Right renal pelvis (tissue), 4 donors: ENCODE data around the gene STARD9. TPM values are rescaled to one million over a fixed set of nuclear protein-coding genes. Genes with fewer than 3 reads are reported as not detected.

Source experiments
- DNase-seq, 4 donors: peaks; one replicate each; pipeline ENCODE4 v3.0.0-alpha.2; 2013; ENCODE audit warnings: low read depth in 4 of 4, low spot score in 3 of 4, missing footprints in 1 of 4
- polyA plus RNA-seq, 4 donors: library from polyadenylated mRNA; unstranded; fragments of 120-200 nt; gene quantifications; one replicate each; pipeline ENCODE4 v1.2.1, GENCODE V29; 2013; ENCODE audit not compliant: insufficient read length in 4 of 4

STARD9 gene
- polyA plus RNA-seq, 4 donors: 8.0 to 10.2 (median 8.4) TPM

DNA sequence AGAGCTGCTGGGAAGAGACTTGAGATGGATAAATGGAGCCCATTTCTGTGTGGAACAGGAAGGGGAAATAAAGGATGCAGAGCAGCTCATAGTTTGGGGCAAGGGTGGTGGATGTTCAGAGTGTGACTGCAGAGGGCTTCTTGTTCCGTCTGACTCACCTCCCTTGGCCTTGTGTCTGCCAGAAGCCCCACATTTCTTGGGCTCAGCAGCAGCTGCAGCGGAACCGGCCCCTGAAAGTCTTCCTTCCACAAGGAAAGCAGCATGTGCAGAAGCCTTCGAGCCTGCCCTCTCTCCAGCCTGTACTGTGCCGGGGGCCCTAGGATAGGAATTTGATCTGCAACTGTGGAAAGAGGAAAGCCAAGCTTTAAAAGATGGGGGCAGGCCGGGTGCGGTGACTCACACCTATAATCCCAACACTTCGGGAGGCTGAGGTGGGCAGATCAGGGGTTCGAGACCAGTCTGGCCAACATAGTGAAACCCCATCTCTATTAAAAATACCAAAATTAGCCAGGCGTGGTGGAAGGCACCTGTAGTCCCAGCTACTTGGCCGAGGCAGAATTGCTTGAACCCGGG, 150.0 kb downstream of the STARD9 start:
- DNase-seq: no peak

DNA sequence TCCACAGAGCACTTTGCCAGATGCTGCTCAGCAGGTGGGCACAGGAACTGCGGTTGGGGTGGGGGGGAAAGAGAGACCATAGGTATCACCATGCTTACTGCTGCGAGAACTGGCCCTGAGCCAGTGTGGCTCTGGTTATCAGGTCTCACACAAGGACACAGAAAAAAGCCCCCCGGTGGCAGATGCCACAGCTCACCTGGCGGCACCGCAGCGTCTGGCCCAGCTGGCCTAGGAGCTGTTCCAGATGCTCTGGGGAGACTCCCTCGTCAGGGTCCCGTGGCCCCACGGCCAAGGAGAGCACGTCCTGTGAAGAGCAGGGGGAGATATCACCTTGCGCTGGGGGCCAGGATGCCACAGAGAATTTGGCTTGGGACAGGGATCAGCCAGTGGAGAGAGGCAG, 150.7 kb downstream of the STARD9 start:
- no peak for DNase-seq

DNA sequence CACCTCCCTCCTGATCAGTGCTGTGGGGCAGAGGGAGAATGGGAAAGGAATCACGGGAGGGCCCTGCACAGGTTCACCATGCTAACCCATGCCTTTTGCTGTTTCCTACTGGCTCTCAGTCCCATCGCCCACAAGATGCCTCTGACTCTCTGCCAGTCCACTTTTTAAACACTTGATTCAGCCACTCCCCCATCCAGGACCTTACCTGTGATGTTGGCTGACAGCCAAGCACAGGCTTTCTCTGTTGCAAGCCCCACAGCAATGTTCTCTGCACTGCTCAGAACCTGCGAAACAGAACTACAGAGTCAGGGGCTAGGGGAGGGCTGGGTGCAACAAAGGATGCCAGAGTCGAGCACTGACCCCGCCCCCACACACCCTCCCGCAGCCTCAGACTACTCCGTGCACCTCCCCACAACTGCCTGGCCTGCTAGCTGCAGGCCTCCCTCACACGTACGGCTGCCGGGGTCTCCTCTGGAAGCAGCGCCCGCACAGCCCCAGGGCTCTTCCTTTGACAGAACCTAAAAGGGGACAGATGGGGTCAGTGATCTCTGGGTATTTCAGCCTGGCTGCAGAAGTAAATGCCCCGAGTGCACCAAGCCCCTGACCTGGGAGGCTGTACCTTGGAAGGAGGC, 152.5 kb downstream of the STARD9 start:
- no peak for DNase-seq

DNA sequence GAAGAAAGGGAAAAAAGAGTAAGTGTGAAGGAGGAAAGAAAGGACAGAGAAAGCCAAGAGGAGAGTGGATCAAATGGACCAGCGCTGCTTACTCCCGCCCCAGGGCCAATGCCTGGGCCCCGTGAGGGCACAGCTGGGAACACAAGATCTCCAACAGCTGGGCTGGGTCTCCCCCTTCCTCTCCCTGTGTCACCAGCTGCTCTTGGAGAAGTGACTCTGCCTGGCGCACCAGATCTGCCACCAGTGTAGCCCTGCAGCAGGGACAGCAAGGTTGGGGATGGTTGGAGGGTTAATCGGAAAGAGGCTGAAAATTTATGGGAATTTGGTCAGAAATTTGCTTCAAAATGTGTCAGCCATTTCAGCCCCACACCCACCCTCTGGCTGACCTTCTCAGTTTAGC, 153.2 kb downstream of the STARD9 start:
- DNase-seq: no peak

DNA sequence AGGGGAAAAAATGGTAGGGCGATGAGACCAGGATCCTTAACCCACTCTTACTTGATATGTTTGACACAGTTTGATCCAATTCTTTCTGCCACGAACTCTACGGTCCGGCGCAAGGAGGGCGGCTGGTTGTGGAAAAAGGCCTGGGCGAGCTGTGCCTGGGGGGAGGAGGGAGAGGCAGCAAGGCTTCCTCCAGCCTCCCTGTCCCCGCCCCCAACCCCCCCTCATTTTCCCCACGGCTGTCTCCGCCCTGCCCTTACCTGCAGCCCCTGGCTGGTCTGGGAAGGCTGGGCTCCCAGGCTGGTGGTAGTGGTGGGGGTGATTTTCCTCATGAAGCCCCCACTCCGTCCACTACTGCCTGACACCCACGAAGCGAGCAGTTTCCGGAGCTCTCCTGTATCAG, 153.6 kb downstream of the STARD9 start:
- DNase-seq: no peak

DNA sequence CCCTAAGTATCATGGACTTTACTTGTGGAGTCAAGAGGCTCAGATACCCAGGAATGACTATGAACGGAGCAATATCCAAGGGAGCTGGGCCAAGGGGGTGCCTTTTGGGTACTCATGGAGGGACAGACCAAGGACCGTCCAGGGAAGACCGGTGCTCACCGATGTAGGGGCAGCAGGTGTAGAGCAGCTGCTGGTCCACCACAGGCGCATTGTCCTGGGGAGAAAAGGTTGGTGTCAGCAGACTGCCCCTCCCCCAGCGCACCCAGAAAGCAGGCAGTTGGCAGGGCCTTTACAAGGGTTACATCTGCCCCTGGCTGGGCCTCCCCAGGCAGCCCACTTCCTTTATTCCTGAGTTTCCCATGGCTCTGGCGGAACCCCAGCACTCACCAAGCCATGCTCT, 154.0 kb downstream of the STARD9 start:
- DNase-seq: no peak

DNA sequence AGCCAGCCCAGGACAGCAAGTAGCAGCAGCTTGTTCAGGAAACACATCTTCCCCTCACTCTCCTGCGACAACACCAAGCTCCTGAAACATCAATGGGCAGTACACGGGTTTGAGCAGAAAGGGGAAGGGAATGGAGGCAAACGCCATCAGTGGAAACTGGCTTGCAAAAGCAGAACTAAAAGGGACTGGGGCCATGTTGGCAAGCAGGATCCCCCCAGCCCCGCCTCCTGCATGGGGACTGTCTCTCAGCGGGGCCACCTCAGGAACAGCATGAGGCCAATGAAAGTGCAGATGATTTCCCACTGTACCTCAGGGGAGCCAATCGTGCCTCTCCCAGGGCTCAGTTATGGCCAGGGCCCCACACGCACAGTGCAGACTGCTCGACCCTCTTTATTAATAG, 154.7 kb downstream of the STARD9 start:
- no peak for DNase-seq

DNA sequence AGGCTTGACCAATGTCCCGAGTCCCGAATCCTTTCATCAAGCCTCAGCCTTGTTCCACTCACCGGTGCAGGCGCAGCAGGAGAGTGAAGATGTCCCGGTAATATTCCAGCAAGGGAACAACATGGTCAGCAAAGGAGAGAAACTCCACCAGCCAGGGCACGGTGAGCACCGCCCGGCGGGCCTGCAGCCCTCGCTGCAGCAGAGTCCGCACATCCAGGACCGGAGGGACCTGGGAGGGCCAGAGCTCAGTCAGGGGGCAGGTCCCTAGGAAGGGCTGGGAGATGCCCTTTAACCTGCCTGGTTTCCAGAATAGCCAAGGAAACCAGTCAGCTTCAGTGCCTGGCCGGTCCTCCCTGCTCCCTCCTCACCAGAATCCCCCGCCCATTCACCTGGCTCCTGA, 155.1 kb downstream of the STARD9 start:
- no peak for DNase-seq

DNA sequence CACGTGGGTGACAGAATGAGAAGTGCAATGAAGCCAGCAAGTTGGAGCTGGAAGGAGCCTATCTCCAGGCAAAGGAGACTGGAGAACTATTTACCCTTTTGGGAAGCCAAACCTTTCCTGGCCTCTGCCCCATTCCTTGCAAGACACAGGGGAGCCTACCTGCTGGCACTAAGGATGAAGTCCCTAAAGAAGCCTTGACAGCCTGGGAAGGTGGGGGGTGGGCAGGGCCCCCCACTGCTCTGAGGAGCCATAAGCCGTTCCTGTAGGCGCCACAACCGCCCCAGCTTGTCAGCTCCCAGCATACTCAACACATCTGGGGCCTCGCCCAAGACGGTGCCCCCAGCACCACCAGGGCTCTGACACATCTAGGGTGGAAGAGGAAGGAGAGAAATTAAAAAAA, 156.1 kb downstream of the STARD9 start:
- no peak for DNase-seq

DNA sequence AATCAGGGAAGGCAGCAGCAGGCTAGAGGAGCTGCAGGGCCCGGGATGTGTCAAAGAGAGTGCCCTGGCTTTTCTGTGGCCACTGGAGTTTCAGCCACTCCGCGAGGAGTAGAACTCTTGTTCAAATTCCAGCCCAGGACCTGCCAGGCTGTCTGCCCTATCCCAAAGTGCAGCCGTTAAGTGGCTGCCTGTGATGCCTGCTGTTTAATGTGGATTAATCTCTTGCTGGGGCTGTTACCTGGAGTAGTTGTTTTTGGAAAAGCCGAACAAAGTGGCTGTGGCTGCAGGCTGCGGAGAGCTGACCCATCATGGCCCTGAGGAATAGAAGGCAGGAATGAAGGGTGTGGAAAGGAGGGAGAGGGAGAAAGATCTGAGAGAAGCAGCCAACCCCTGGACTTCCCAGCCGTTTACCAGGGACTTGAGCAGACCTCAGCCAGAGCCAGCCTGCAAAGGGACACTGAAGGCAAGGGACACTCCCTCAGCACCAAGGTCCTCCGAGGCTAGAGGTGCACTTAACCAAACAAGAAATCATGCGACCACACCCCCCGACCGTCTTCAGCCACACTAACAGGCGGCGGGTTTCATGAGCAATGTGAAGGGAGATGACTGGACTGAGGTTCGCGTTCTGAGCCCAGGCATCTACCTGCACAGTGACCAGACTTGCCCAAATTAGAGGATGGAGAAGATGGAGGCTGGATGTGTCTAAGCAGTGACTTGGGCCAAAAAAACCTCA, 156.9 kb downstream of the STARD9 start:
- no peak for DNase-seq

DNA sequence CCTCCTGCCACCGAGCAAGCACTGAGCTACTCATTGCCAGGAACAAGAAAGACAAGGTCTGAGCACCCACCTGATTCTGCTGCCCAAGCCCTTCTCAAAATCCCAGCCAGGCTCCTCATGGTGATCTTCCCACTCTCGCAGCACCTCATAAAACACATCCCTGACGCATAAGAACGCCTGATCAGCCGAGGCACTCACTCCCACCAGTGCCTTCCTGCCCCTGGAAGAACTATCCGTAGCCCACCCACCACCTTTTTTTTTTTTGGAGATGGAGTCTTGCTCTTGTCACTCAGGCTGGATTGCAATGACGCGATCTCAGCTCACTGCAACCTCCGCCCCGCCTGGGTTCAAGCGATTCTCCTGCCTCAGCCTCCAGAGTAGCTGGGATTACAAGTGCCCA, 157.6 kb downstream of the STARD9 start:
- DNase-seq: no peak

DNA sequence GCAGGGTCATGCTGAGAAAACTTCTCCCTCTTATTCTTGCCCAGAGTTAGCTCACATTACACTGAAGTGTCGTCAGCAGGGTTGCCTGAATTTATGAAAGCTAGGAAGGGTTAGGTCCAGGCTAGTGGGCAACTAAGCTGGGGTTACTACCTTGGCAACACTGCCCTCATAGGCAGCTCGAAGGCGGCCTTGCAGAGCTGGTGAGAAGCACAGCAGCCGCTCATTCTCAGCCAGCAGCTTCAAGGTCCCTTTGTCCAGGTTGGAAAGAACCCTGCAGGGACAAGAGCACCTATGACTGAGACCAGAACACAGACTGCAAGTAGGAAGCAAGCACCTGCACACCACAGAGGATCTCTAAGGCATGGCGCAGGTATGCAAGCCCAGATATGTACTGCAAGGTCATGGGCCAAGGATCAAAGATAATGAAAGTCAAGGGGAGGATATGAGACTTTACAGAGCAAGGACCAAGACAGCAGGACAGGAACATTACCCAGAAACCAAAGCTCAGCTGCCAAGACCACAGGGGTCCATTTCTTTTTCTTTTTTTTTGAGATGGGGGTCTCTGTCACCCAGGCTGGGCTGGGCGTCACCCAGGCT, 158.8 kb downstream of the STARD9 start:
- DNase-seq: no peak

DNA sequence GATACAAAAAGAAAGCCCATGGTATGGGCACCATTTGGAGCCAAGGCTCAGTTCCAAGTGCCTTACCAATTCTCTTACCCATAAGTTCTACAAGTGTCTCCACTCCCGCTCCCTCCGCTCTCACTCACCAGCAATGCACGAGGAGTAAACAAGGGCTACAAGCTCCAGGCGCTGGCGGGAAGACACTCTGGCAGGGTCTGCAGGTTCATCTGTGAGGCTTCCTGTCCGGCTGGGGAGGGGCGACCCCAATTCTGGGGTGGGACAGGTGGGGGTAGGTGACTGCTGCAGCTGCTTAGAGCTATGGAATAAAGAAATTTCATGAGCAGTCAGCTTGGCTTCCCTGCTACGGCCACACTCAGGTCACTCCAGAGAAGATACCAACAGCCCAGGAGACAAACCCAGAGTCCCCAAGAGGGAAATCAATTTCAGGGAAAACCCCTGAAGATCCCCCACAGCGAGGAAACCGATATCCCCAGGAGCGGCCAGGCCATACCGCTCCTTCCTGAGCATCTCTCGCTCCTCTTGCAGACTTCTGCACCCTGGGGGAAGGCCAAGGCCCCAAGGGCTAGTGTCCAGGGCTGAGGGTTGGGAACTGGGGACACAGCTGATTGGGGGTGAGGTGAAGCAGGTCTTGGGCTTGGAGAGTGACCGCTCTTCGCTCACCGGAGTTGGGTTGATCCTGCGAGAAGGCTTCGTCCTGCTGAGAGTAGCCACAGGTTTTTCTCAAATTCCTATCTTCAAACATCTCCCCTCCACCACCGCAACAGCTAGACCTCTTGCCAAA, 160.2 kb downstream of the STARD9 start:
- DNase-seq: no peak

DNA sequence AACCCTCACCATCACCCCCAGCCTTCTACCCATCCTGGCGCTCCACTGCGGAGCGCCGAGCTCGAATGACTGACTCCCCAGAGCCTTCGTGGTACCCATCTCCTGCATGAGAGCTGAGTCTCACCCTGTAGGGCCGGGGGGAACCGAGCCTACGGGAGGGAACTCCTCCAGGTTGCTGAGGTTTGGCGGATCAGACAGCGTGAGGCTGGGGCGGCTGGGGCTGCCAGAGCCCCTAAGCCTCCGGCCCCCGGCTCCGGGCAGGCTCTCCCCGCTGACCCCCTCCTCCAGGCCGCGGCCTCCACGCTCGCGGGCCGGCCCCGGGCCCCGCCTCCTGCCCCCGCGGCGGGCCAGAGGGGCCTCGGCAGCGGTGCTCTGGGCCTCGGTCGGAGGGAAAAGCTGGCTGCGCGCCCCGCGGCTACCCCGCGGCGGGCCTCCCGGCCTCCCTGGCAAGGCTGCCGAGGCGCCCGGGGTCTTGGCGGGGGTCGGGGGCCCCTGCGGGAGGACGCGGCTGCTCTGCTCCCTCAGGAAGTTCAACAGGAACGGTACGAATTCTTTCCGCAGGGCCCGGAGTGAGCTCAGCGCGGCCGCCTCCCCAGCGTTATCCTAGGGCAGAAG, 160.9 kb downstream of the STARD9 start:
- DNase-seq: no peak

DNA sequence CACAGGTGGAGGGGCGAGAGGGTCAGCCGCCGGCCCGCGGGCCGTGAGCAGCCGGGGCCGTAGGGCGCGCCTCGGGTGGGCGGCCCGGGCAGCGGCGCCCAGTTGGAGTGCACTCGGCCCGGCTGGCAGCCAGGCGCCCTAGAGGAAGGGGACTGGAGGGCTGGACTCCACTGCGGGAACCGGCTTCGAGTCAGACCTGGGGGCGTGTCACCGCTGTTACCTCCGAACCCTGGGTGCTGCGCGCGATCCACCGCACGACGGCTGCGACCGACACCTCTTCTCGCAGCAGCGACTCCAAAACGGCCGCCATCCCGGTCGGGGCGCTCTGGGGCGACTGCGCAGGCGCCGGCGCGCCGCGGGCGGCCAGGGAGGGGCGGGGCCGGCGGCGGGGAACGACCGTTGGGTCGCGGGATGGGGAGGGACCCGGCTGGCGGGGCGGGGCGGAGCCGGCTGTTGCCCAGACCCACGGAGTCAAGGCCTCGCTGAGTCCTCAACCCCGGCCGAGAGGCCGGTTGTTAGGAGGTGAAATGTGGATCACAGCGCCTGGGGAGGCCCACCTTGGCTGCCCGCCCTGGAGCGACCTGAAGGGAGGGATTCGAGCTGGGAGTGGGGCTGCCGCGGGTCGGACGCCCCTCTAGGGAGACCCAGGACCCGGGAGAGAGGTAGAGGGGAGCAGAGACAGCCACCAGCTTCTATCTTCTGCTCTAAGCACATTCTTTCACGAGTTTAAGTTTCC, 161.6 kb downstream of the STARD9 start, which contains the start of gene CDAN1:
Gene CDAN1, minus strand, starts transcription at position 336 of the 736 bp plus-strand sequence. Its CDS starts 26 bp downstream, at position 310.
- DNase-seq: peak; percentile 72 to 80 (median 76)

DNA sequence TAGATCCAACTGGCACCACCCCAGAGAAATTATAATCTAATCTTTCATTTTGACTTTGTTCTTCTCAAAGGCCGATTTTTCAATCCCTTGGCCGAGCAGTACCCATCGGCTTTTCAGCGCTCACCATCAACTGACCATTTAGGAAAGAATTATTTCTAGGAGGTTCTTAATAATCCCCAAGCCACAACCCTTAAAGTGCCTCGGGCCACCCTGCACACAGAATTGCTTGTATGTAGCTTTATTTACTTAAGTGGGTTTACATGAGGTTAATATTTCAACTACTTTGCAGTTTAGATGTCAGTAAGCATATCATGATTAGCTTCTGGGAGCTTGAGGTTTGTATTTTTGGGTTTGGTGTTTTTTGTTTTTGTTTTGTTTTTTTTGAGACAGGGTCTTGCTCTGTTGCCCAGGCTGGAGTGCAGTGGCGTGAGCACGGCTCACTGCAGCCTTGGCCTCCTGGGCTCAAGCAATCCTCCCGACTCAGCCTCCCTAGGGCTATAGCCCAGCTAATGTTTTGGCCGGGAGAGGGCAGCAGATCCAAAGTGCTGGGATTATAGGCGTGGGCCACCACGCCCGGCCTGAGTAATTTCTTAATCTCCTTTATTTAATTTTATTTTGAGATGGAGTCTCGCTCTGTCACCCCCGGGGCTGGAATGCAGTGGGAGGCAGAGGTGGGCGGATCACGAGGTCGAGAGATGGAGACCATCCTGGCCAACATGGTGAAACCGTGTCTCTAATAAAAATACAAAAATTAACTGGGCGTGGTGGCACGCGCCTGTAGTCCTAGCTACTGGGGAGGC, 162.3 kb downstream of the STARD9 start:
- DNase-seq: no peak

DNA sequence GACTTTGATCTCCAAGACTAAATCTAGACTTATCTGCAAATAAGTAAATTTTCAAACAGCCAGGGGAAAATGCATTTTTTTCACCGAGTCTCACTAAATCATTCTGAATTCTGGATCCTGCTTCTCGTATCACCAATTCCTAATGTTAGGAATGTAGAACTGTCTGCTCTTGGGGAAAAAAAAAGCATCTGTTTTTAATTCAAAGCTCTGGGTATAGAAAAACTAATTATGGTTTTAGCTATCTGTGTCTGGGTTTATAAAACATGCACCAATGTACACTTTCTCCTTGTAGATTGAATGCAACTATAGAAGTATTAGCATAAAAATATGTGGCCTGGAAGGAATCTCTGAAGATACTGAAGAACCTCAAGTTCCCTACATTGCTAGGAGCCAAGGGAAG, 166.3 kb downstream of the STARD9 start:
- DNase-seq: no peak

DNA sequence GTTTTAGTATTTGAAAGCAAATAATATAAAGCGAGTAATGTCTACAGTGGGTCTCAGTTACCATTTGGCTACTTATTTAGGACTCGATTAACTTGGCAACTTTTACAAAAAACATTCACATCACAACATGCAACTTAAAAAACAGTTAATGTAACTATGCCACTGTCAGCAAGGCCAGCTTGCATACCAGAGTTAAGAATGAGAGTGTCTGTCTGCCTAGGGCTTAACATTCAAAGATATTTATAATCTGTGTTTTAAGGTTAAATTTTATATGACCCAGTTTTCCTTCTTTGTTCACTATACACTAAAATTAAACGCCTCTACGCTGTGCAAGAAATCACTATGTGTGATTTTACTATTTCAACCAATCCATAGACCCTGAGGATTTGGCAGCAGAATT, 166.7 kb downstream of the STARD9 start:
- no peak for DNase-seq

DNA sequence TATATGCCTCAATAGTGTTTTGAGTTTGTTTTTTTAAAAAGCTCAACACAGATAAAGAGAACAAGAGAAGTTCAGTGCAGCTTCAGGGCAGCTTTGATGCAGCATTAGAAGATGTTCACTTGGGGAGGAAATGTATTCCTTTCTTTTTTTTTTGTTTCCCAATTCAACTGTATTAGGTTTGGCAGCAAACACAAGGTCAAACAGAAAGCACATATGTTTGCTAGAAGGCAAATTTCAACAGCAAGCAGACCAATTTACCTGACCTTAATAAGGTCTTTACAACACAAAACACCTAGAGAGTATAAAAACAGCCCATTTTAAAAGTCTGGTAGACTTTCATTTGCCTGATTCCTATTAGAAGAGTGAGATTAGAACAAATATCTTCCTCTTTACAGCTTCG, 168.8 kb downstream of the STARD9 start:
- DNase-seq: no peak
